ENCODE data around the gene SLC39A11. TPM values are rescaled to one million over a fixed set of nuclear protein-coding genes. Genes with fewer than 3 reads are reported as not detected.

Gene SLC39A11
- total RNA-seq, 1 donor from 2014 or later = 13.2 TPM

GRCh38 chr17:72605543-72605942, 486.9 kb downstream of the SLC39A11 start:
- no peak for DNase-seq (ENCODE audit: low spot score)
- Mint-ChIP-seq H3K27me3 (ENCODE audit: unreplicated experiment) (no peaks in the 10 kb centered on the region), H3K9me3 (ENCODE audit: unreplicated experiment) (no peaks in the 10 kb centered on the region), H3K4me3 (ENCODE audit: unreplicated experiment) (no peak overlapping the region), H3K36me3 (ENCODE audit: low read depth, unreplicated experiment) (no peaks in the 10 kb centered on the region), H3K4me1 (ENCODE audit: unreplicated experiment) (no peaks in the 10 kb centered on the region), H3K27ac (ENCODE audit: unreplicated experiment) (no peak overlapping the region)
- TF ChIP-seq CTCF (IDR thresholded peaks at IDR 0.05; ENCODE audit: unreplicated experiment) = no peak

GRCh38 chr17:72604518-72604917, 488.0 kb downstream of the SLC39A11 start:
- Mint-ChIP-seq H3K4me1 (ENCODE audit: unreplicated experiment) (no peaks in the 10 kb centered on the region), H3K36me3 (ENCODE audit: low read depth, unreplicated experiment) (no peaks in the 10 kb centered on the region), H3K27ac (ENCODE audit: unreplicated experiment) (no peak overlapping the region), H3K27me3 (ENCODE audit: unreplicated experiment) (peaks cover 2% of the 10 kb centered on the region), H3K4me3 (ENCODE audit: unreplicated experiment) (no peak overlapping the region), H3K9me3 (ENCODE audit: unreplicated experiment) (no peaks in the 10 kb centered on the region)
- no peak for TF ChIP-seq CTCF (IDR thresholded peaks at IDR 0.05; ENCODE audit: unreplicated experiment)
- no peak for DNase-seq (ENCODE audit: low spot score)

GRCh38 chr17:72603420-72604242, 488.9 kb downstream of the SLC39A11 start:
- H3K27ac Mint-ChIP-seq (ENCODE audit: unreplicated experiment) = no peak overlapping the region
- H3K4me1 Mint-ChIP-seq (ENCODE audit: unreplicated experiment) = no peaks in the 10 kb centered on the region
- DNase-seq (ENCODE audit: low spot score) = no peak
- H3K27me3 Mint-ChIP-seq (ENCODE audit: unreplicated experiment) = peaks cover 4% of the 10 kb centered on the region
- no peaks in the 10 kb centered on the region for H3K9me3 Mint-ChIP-seq (ENCODE audit: unreplicated experiment)
- no peaks in the 10 kb centered on the region for H3K36me3 Mint-ChIP-seq (ENCODE audit: low read depth, unreplicated experiment)
- TF ChIP-seq CTCF (IDR thresholded peaks at IDR 0.05; ENCODE audit: unreplicated experiment) = no peak
- H3K4me3 Mint-ChIP-seq (ENCODE audit: unreplicated experiment) = no peak overlapping the region

GRCh38 chr17:72602517-72603419, 489.7 kb downstream of the SLC39A11 start:
- Mint-ChIP-seq H3K4me3 (ENCODE audit: unreplicated experiment) (no peak overlapping the region), H3K27ac (ENCODE audit: unreplicated experiment) (no peak overlapping the region), H3K27me3 (ENCODE audit: unreplicated experiment) (peaks cover 4% of the 10 kb centered on the region), H3K4me1 (ENCODE audit: unreplicated experiment) (no peaks in the 10 kb centered on the region), H3K9me3 (ENCODE audit: unreplicated experiment) (no peaks in the 10 kb centered on the region), H3K36me3 (ENCODE audit: low read depth, unreplicated experiment) (no peaks in the 10 kb centered on the region)
- TF ChIP-seq CTCF (IDR thresholded peaks at IDR 0.05; ENCODE audit: unreplicated experiment) = no peak
- no peak for DNase-seq (ENCODE audit: low spot score)
